Progenitor cell of endocrine pancreas (in vitro differentiated cells): ENCODE results near the gene PLCXD1. TPM values are rescaled to one million over a fixed set of nuclear protein-coding genes. Genes with fewer than 3 reads are reported as not detected.
"Not testable (repeated sequence)": the region's sequence is repeated elsewhere in the genome, so short reads cannot be mapped to it uniquely, and the experiment has no call there.

Source experiments
- DNase-seq: peaks from one replicate; pipeline ENCODE4 v3.0.0; 2021; ENCODE audit warnings: low spot score; ENCODE audit not compliant: unreplicated experiment
- H3K27ac Mint-ChIP-seq: 2 replicates; pipeline ENCODE4 v1.8.0; 2021; ENCODE audit warnings: mild to moderate bottlenecking, moderate library complexity, mixed read lengths
- H3K27me3 Mint-ChIP-seq: 2 replicates; pipeline ENCODE4 v1.8.0; 2021; ENCODE audit warnings: mixed read lengths
- H3K36me3 Mint-ChIP-seq: 2 replicates; pipeline ENCODE4 v1.8.0; 2022; ENCODE audit warnings: mixed read lengths; ENCODE audit not compliant: insufficient read depth
- H3K4me1 Mint-ChIP-seq: 2 replicates; pipeline ENCODE4 v1.8.0; 2021; ENCODE audit warnings: low read depth, mixed read lengths
- H3K4me3 Mint-ChIP-seq: 2 replicates; pipeline ENCODE4 v1.8.0; 2021; ENCODE audit warnings: low read depth, mild to moderate bottlenecking, moderate library complexity, mixed read lengths
- H3K9me3 Mint-ChIP-seq: 2 replicates; pipeline ENCODE4 v1.8.0; 2021; ENCODE audit warnings: low read depth, mixed read lengths
- CTCF ChIP-seq: fragments of 200-600 bp; sonication (generic); IDR thresholded peaks from one replicate; pipeline ENCODE4 v1.5.0; 2021; ENCODE audit warnings: antibody characterized with exemption, mild to moderate bottlenecking; ENCODE audit not compliant: unreplicated experiment
- total RNA-seq: library from RNA; stranded (reverse); gene quantifications from 2 replicates; pipeline ENCODE4 v1.2.1, GENCODE V29; 2021

PLCXD1 gene
- total RNA-seq, 1 donor from 2014 or later = 55.6 TPM

GRCh38 chrX:252244-252956 lies 28.8 kb upstream of the PLCXD1 start:
- DNase-seq = no peak
- no peaks in the 10 kb centered on the region for H3K4me1 Mint-ChIP-seq
- peaks cover 2% of the 10 kb centered on the region for H3K36me3 Mint-ChIP-seq
- no peak for TF ChIP-seq CTCF
- H3K27me3 Mint-ChIP-seq = no peaks in the 10 kb centered on the region
- no peak overlapping the region for H3K4me3 Mint-ChIP-seq
- H3K9me3 Mint-ChIP-seq = peaks cover 11% of the 10 kb centered on the region
- no peak overlapping the region for H3K27ac Mint-ChIP-seq

GRCh38 chrX:252957-253291 lies 28.3 kb upstream of the PLCXD1 start:
- Mint-ChIP-seq H3K27me3 (no peaks in the 10 kb centered on the region), H3K27ac (no peak overlapping the region), H3K4me3 (no peak overlapping the region), H3K9me3 (peaks cover 11% of the 10 kb centered on the region), H3K4me1 (no peaks in the 10 kb centered on the region), H3K36me3 (peaks cover 2% of the 10 kb centered on the region)
- DNase-seq = no peak
- no peak for TF ChIP-seq CTCF

GRCh38 chrX:253451-254297 lies 27.5 kb upstream of the PLCXD1 start:
- H3K27me3 Mint-ChIP-seq = no peaks in the 10 kb centered on the region
- peaks cover 2% of the 10 kb centered on the region for H3K36me3 Mint-ChIP-seq
- no peaks in the 10 kb centered on the region for H3K4me1 Mint-ChIP-seq
- no peak overlapping the region for H3K4me3 Mint-ChIP-seq
- TF ChIP-seq CTCF = no peak
- DNase-seq = no peak
- H3K9me3 Mint-ChIP-seq = peaks cover 11% of the 10 kb centered on the region
- H3K27ac Mint-ChIP-seq = no peak overlapping the region

- no peaks in the 10 kb centered on the region for H3K27me3 Mint-ChIP-seq
- H3K9me3 Mint-ChIP-seq = peaks cover 11% of the 10 kb centered on the region
- peaks cover under 1% of the 10 kb centered on the region for H3K4me1 Mint-ChIP-seq
- no peak for DNase-seq
- no peak overlapping the region for H3K4me3 Mint-ChIP-seq
- peaks cover 2% of the 10 kb centered on the region for H3K36me3 Mint-ChIP-seq
- H3K27ac Mint-ChIP-seq = no peak overlapping the region
- no peak for TF ChIP-seq CTCF
Observed at GRCh38 chrX:254630-255215, 26.5 kb upstream of the PLCXD1 start.

- no peak for DNase-seq
- Mint-ChIP-seq H3K9me3 (peaks cover 11% of the 10 kb centered on the region), H3K36me3 (peaks cover 2% of the 10 kb centered on the region)
Observed at GRCh38 chrX:255923-256331, 25.3 kb upstream of the PLCXD1 start.

GRCh38 chrX:257054-257453 lies 24.1 kb upstream of the PLCXD1 start:
- not testable (repeated sequence) for H3K4me3 Mint-ChIP-seq, H3K9me3 Mint-ChIP-seq, H3K27me3 Mint-ChIP-seq, H3K36me3 Mint-ChIP-seq, H3K27ac Mint-ChIP-seq, DNase-seq
- peaks cover 15% of the 10 kb centered on the region for H3K4me1 Mint-ChIP-seq

More at GRCh38 chrX:255923-256331, 25.3 kb upstream of the PLCXD1 start:
- Mint-ChIP-seq H3K27ac (no peak overlapping the region), H3K4me1 (peaks cover 5% of the 10 kb centered on the region), H3K27me3 (no peaks in the 10 kb centered on the region), H3K4me3 (no peak overlapping the region)
- no peak for TF ChIP-seq CTCF
